ENCODE data around the gene CTNNBIP1.

CTNNBIP1 gene

GRCh38 chr1:9892563-9893528, 17.2 kb downstream of the CTNNBIP1 start:
- Mint-ChIP-seq H3K27me3 (no peaks in the 10 kb centered on the region), H3K4me3 (no peak overlapping the region), H3K36me3 (ENCODE audit: low read depth) (no peaks in the 10 kb centered on the region), H3K9me3 (no peaks in the 10 kb centered on the region), H3K27ac (peak overlapping the region; percentile 56), H3K4me1 (ENCODE audit: low read depth) (peaks cover 14% of the 10 kb centered on the region)
- no peak for DNase-seq

- Mint-ChIP-seq H3K36me3 (ENCODE audit: low read depth) (no peaks in the 10 kb centered on the region), H3K9me3 (no peaks in the 10 kb centered on the region), H3K4me3 (no peak overlapping the region), H3K27ac (no peak overlapping the region), H3K27me3 (no peaks in the 10 kb centered on the region), H3K4me1 (ENCODE audit: low read depth) (peaks cover 14% of the 10 kb centered on the region)
- no peak for DNase-seq
Observed at GRCh38 chr1:9891207-9891606, 18.9 kb downstream of the CTNNBIP1 start.

GRCh38 chr1:9890224-9890731, 19.8 kb downstream of the CTNNBIP1 start:
- Mint-ChIP-seq H3K9me3 (no peaks in the 10 kb centered on the region), H3K36me3 (ENCODE audit: low read depth) (no peaks in the 10 kb centered on the region), H3K27ac (no peak overlapping the region), H3K4me3 (no peak overlapping the region), H3K4me1 (ENCODE audit: low read depth) (peaks cover 14% of the 10 kb centered on the region), H3K27me3 (no peaks in the 10 kb centered on the region)
- no peak for DNase-seq

- H3K4me1 Mint-ChIP-seq (ENCODE audit: low read depth), result peaks cover 14% of the 10 kb centered on the region
- H3K27ac Mint-ChIP-seq, result no peak overlapping the region
- no peak overlapping the region for H3K4me3 Mint-ChIP-seq
- H3K27me3 Mint-ChIP-seq, result no peaks in the 10 kb centered on the region
- H3K36me3 Mint-ChIP-seq (ENCODE audit: low read depth), result no peaks in the 10 kb centered on the region
- no peak for DNase-seq
- no peaks in the 10 kb centered on the region for H3K9me3 Mint-ChIP-seq
Observed at GRCh38 chr1:9889411-9889810, 20.7 kb downstream of the CTNNBIP1 start.

GRCh38 chr1:9888886-9889285, 21.2 kb downstream of the CTNNBIP1 start:
- Mint-ChIP-seq H3K27ac (no peak overlapping the region), H3K36me3 (ENCODE audit: low read depth) (no peaks in the 10 kb centered on the region), H3K4me1 (ENCODE audit: low read depth) (peaks cover 12% of the 10 kb centered on the region)

GRCh38 chr1:9887070-9887469, 23.0 kb downstream of the CTNNBIP1 start:
- DNase-seq, result no peak
- Mint-ChIP-seq H3K36me3 (ENCODE audit: low read depth) (no peaks in the 10 kb centered on the region), H3K4me1 (ENCODE audit: low read depth) (peaks cover 11% of the 10 kb centered on the region), H3K9me3 (no peaks in the 10 kb centered on the region), H3K4me3 (no peak overlapping the region), H3K27ac (no peak overlapping the region), H3K27me3 (no peaks in the 10 kb centered on the region)

More at GRCh38 chr1:9888886-9889285, 21.2 kb downstream of the CTNNBIP1 start:
- H3K9me3 Mint-ChIP-seq, result no peaks in the 10 kb centered on the region
- no peak overlapping the region for H3K4me3 Mint-ChIP-seq
- no peaks in the 10 kb centered on the region for H3K27me3 Mint-ChIP-seq
- DNase-seq, result no peak

- Mint-ChIP-seq H3K4me3 (no peak overlapping the region), H3K4me1 (ENCODE audit: low read depth) (peaks cover 17% of the 10 kb centered on the region), H3K27ac (no peak overlapping the region), H3K36me3 (ENCODE audit: low read depth) (no peaks in the 10 kb centered on the region), H3K27me3 (no peaks in the 10 kb centered on the region), H3K9me3 (no peaks in the 10 kb centered on the region)
- no peak for DNase-seq
Observed at GRCh38 chr1:9886092-9886742, 23.9 kb downstream of the CTNNBIP1 start.

GRCh38 chr1:9884805-9885204, 25.3 kb downstream of the CTNNBIP1 start:
- no peaks in the 10 kb centered on the region for H3K27me3 Mint-ChIP-seq
- peaks cover 17% of the 10 kb centered on the region for H3K4me1 Mint-ChIP-seq (ENCODE audit: low read depth)
- H3K4me3 Mint-ChIP-seq, result no peak overlapping the region
- no peaks in the 10 kb centered on the region for H3K9me3 Mint-ChIP-seq
- DNase-seq, result no peak
- no peak overlapping the region for H3K27ac Mint-ChIP-seq
- no peaks in the 10 kb centered on the region for H3K36me3 Mint-ChIP-seq (ENCODE audit: low read depth)

GRCh38 chr1:9883585-9884449, 26.3 kb downstream of the CTNNBIP1 start:
- Mint-ChIP-seq H3K27ac (peak overlapping the region; percentile 40), H3K4me3 (no peak overlapping the region), H3K27me3 (no peaks in the 10 kb centered on the region), H3K4me1 (ENCODE audit: low read depth) (peaks cover 17% of the 10 kb centered on the region), H3K36me3 (ENCODE audit: low read depth) (no peaks in the 10 kb centered on the region), H3K9me3 (no peaks in the 10 kb centered on the region)
- no peak for DNase-seq

GRCh38 chr1:9882945-9883303, 27.1 kb downstream of the CTNNBIP1 start:
- Mint-ChIP-seq H3K36me3 (ENCODE audit: low read depth) (no peaks in the 10 kb centered on the region), H3K27ac (peak overlapping the region; percentile 53), H3K4me1 (ENCODE audit: low read depth) (peaks cover 17% of the 10 kb centered on the region), H3K4me3 (no peak overlapping the region), H3K27me3 (no peaks in the 10 kb centered on the region), H3K9me3 (no peaks in the 10 kb centered on the region)
- DNase-seq, result no peak

GRCh38 chr1:9882296-9882944, 27.6 kb downstream of the CTNNBIP1 start:
- DNase-seq, result no peak
- H3K4me3 Mint-ChIP-seq, result no peak overlapping the region
- no peaks in the 10 kb centered on the region for H3K27me3 Mint-ChIP-seq
- H3K27ac Mint-ChIP-seq, result peak overlapping the region; percentile 53
- no peaks in the 10 kb centered on the region for H3K36me3 Mint-ChIP-seq (ENCODE audit: low read depth)
- peaks cover 17% of the 10 kb centered on the region for H3K4me1 Mint-ChIP-seq (ENCODE audit: low read depth)
- no peaks in the 10 kb centered on the region for H3K9me3 Mint-ChIP-seq

- Mint-ChIP-seq H3K36me3 (ENCODE audit: low read depth) (no peaks in the 10 kb centered on the region), H3K4me1 (ENCODE audit: low read depth) (peaks cover 17% of the 10 kb centered on the region), H3K27ac (peak overlapping the region; percentile 53), H3K4me3 (no peak overlapping the region), H3K9me3 (no peaks in the 10 kb centered on the region), H3K27me3 (no peaks in the 10 kb centered on the region)
- no peak for DNase-seq
Observed at GRCh38 chr1:9881838-9882249, 28.2 kb downstream of the CTNNBIP1 start.

GRCh38 chr1:9878404-9878803, 31.7 kb downstream of the CTNNBIP1 start:
- Mint-ChIP-seq H3K27me3 (no peaks in the 10 kb centered on the region), H3K4me1 (ENCODE audit: low read depth) (peaks cover 21% of the 10 kb centered on the region), H3K9me3 (no peaks in the 10 kb centered on the region), H3K4me3 (no peak overlapping the region), H3K27ac (no peak overlapping the region), H3K36me3 (ENCODE audit: low read depth) (no peaks in the 10 kb centered on the region)
- no peak for DNase-seq

- DNase-seq, result no peak
- no peak overlapping the region for H3K27ac Mint-ChIP-seq
- H3K9me3 Mint-ChIP-seq, result no peaks in the 10 kb centered on the region
- peaks cover 19% of the 10 kb centered on the region for H3K4me1 Mint-ChIP-seq (ENCODE audit: low read depth)
- H3K36me3 Mint-ChIP-seq (ENCODE audit: low read depth), result no peaks in the 10 kb centered on the region
- no peaks in the 10 kb centered on the region for H3K27me3 Mint-ChIP-seq
- H3K4me3 Mint-ChIP-seq, result no peak overlapping the region
Observed at GRCh38 chr1:9877962-9878361, 32.1 kb downstream of the CTNNBIP1 start.
